HG03039 (cell line): ENCODE results near the gene DISP1.

Experiments
- ATAC-seq: cut with Tn5 transposase; IDR thresholded peaks from one replicate; pipeline ENCODE4 v1.9.1; 2021; ENCODE audit warnings: mild to moderate bottlenecking, moderate library complexity; ENCODE audit not compliant: unreplicated experiment

DISP1 gene, protein sequence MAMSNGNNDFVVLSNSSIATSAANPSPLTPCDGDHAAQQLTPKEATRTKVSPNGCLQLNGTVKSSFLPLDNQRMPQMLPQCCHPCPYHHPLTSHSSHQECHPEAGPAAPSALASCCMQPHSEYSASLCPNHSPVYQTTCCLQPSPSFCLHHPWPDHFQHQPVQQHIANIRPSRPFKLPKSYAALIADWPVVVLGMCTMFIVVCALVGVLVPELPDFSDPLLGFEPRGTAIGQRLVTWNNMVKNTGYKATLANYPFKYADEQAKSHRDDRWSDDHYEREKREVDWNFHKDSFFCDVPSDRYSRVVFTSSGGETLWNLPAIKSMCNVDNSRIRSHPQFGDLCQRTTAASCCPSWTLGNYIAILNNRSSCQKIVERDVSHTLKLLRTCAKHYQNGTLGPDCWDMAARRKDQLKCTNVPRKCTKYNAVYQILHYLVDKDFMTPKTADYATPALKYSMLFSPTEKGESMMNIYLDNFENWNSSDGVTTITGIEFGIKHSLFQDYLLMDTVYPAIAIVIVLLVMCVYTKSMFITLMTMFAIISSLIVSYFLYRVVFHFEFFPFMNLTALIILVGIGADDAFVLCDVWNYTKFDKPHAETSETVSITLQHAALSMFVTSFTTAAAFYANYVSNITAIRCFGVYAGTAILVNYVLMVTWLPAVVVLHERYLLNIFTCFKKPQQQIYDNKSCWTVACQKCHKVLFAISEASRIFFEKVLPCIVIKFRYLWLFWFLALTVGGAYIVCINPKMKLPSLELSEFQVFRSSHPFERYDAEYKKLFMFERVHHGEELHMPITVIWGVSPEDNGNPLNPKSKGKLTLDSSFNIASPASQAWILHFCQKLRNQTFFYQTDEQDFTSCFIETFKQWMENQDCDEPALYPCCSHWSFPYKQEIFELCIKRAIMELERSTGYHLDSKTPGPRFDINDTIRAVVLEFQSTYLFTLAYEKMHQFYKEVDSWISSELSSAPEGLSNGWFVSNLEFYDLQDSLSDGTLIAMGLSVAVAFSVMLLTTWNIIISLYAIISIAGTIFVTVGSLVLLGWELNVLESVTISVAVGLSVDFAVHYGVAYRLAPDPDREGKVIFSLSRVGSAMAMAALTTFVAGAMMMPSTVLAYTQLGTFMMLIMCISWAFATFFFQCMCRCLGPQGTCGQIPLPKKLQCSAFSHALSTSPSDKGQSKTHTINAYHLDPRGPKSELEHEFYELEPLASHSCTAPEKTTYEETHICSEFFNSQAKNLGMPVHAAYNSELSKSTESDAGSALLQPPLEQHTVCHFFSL (N-terminal part only)

DNA sequence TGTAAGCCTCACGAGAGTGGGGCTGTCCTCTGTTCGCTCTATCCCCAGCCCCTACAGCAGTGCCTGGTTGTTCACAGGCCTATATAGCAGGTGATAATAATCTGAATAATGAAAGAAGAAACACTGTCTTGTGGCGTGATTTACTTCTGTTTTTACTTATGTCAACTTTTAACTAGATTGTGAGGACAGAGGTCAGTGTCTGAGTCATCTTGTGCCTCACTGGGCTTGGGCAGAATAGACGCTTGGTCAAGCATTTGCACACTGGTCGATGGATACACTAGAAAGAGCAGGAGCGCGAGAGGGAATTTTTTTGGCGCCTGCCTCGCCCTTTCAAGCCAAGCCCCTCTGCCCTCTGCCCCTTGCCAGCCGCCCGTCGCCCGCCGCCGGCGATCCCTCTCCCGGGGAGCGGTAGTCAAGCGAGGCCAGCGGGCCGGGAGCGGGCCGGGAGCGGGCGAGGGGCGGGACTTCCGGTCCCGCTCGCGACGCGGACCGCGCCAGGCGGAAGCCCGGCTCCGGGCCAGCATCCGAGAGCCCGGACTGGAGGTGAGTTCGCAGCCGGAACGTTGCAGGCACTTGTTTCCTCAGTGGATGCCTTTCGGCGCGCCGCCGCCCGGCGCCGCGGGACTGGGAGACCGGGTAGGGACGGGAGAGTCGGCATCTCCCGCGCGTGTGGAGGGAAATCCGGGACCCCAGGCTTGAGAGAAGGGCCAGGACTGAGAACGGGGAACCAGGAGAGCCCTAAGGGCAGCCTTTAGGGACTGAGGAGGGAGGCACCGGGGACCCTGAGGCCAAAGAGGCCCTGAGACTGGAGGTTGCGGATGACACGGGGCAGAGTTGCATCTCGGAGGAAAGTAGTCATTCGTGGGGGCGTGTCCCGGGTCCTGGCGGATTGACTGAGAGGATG, at the start of gene DISP1:
DISP1 (plus strand) TSS at position 504 of the 904 bp plus-strand sequence. CDS start 127,785 bp downstream, outside the sequence.
- peak; percentile 89 for ATAC-seq

DNA sequence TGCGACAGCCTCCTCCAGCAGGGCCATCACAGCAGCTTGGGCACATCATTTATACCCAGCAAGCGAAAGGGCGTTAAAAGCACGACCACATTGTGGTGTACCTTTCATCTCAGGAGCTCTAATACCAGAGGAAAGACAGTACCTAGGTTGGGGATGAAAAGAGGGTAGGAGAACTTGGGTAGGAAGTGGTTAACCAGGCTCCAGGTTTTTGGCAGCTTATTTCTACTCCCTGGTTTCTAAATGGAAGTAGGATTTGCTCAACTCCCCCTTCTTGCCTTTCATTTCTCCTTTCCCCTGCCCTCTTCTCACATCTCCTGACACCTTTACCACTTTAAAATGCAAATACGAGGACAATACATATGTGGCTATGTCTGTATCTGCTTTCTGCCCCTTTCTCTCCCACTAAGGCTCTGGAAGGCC, 47.7 kb upstream of the DISP1 start:
- ATAC-seq: no peak

DNA sequence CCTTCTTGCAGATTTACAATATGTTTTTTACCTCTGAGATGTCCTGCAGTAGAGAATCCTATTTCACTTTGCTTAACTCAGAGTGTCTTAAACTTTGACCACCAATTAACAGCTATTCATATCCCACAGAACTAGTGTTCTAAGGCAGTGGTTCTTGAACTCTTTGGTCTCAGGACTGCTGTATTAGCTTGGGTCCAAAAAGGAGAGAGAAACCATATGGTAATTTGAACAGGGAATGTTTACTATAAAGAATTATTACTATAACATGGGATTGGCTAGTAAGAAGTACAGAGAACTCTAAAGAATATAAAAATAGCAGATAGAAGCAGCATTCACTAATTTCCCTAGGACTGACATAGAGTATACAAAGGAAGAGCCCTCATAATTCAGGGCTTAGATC, 46.2 kb upstream of the DISP1 start:
- no peak for ATAC-seq

DNA sequence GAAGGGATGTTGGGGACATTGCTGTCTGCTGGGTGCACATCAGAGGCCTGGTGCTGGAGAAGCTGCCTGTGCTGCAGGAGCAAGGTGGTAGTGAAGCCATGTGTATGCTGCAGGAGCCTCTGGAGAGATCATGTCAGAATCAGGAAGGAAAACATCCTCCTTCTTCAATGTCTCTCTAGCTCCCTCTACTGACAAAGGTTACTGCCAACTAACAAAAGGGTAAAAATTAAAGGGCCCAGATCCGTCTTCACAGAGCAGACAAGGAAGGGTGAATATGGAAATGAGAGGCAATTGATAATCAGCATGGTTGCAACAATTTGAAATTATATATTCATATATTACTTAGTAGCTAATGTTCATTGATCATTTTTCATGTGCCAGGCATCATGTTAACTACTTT, 45.7 kb upstream of the DISP1 start:
- ATAC-seq: no peak

DNA sequence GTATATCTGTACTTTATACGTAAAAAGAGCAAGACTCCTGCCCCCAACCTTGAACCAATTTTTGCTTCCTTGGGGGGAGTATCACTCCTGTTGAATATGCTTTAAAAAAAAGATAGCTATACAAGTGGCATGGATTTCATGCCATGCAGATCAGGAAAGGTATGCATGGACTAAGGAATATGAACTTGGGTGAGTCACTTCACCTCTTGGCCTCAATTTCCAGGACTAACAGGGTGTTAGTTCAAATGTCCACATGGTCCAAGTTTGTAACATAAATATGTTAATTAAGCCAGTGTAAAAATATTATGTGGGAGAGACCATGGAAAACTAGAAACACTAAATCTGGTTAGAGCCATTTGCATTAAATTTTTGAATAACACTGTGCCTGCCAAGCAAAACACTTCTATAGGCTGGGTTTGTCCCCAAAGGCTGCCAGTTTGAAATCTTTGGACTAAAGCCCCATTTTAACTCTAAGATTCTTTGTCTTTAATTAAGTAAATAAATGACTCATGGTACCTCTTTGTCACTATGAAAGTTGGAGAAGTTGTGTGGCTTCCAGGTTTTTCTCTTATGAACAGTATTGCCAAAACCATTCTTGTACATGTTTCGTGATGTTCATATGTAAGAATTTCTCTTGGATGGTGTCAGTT, 44.7 kb upstream of the DISP1 start:
- ATAC-seq: no peak

DNA sequence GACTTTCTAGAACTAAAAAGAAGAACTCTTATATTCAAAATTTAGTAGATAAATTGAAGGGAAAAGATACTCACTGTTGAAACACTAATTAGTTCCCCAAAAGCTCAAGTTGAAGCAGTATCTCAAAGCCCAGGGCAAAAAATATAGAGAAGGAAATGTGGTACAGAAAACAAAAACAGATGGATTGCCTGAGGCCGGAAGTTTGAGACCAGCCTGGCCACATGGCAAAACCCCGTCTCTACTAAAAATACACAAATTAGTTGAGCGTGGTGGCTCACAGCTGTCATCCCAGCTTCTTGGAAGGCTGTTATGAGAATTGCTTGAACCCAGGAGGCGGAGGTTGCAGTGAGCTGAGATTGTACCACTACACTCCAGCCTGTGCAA, 41.9 kb upstream of the DISP1 start:
- peak; percentile 63 for ATAC-seq

DNA sequence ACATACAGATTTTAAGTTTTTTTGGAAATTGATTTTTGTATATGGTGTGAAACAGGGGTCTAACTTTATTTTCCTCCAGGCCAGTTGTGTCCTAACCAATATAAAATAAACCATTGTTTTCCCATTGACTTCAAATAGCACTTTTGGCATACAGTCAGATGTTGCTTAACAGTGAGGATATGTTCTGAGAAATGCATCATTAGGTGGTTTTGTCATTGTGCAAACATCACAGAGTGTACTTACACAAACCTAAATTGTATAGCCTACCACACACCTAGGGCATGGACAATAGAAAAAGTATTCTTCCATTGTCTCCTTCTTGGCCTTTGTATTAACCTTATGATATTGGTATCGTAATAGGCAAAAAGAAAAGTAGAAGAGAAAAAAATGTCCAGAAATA, 37.4 kb upstream of the DISP1 start:
- no peak for ATAC-seq

DNA sequence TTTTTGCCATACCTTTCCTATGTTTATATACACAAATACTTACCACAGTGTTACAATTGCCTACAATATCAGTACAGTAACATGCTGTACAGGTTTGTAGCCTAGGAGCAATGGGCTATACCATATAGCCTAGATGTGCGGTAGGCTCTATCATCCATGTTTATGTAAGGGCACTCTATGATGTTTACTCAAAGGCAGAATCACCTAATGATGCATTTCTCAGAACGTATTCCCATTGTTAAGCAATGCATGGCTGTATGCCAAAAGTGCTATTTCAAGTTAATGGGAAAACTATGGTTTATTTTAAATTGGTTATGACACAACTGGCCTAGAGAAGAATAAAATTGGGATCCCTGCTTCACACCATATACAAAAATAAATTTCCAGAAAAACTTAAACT, 36.9 kb upstream of the DISP1 start:
- ATAC-seq: no peak

DNA sequence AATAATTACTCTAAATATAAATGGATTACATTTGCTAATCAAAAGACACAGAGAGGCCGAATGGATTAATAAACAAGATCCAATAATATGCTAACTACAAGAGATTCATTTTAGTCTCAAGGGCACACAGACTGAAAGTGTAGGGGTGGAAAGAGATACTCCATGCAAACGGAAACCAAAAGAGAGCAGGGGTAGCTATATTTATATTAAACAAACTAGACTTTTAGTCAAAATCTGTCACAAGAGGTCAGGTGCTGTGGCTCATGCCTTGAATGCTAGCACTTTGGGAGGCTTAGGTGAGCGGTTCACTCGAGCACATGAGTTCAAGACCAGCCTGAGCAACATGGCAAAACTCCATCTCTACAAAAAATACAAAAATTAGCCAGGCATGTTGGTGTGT, 33.6 kb upstream of the DISP1 start:
- no peak for ATAC-seq

DNA sequence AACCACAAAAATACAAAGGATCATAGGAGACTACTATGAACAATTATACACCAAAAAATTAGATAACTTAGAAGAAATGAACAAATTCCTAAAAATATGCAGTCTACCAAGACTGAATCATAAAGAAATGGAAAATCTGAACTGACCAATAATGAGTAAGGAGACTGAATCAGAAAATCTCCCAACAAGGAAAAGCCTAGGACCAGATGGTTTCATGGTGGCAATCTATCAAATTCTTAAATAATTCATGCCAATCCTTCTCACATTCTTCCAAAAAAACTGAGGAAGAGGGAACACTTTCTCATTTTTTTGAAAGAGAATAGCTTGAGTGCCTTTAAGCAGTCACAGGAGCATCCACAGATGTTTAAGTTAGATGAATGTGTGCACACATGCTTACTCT, 31.8 kb upstream of the DISP1 start:
- no peak for ATAC-seq

DNA sequence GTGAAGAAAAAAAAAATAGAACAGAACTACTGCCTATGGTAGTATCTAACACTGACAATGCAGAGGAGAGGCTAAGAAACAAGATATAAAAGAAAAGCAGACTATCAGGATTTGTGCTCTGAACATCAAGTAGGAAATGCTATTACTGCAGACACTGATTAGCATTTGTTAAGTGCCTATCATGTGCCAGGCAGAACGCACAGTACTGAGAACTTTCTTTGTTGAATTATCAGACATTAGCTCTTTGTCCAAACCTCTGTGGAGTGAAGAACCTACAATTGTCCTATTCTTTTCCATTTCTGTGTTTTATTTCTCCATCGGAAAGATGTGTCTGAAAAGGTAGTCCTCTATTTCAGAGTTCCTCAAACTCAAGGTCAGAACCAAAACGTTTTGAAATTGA, 30.5 kb upstream of the DISP1 start:
- no peak for ATAC-seq

DNA sequence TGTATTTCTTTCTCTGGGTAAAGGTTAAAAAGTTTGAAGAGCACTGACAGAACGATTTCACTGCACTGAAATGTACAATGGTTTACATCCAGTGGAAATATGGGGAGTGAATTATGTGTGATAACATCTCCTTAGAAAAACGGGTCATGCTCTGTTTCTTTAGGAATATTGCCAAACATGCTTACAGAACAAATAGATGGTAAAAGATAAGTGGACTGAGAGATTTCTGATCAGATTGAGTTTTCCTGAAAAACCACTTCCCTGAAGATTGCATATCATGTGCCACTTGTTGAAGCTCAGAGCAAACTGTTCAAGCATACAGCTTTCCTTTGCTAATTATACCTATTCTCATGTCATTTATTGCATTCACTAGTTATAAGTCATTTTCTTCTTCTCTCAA, 29.9 kb upstream of the DISP1 start:
- no peak for ATAC-seq

DNA sequence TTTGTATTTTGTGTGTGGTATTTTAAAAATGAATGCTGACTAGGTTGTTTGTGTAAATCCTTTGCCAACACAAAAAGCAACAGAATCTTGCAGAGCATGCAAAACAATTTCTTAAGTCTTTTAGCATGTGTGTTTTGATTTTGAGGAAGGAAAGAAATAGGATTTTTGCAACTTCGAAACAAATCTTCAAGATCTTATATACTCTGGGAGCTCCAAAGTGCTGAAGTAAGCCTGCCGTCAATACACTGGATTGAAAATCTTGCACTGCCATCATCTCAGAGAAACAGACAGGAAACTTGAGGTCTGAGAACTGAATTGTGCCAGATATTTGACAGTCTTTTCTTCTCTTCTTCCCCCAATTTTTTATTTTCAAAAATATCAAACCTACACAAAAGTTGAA, 29.3 kb upstream of the DISP1 start:
- no peak for ATAC-seq

DNA sequence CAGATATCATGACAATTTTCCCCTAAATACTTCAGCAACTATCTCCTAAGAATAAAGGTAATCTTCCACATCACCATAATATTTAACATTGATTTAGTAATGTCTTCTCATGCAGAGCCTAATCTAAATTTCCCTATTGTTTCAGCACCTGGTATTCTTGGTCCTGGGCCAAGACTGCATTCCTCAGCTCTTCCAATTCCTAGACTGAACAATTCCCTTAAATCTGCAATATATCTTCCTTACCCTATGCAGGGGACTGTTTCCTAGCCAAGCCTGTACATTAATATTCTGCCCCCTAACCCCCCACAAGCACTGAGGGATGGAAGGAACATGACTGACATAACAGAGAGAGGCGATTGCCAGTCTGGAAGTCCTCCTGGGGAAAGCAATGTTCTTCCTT, 28.7 kb upstream of the DISP1 start:
- ATAC-seq: no peak

DNA sequence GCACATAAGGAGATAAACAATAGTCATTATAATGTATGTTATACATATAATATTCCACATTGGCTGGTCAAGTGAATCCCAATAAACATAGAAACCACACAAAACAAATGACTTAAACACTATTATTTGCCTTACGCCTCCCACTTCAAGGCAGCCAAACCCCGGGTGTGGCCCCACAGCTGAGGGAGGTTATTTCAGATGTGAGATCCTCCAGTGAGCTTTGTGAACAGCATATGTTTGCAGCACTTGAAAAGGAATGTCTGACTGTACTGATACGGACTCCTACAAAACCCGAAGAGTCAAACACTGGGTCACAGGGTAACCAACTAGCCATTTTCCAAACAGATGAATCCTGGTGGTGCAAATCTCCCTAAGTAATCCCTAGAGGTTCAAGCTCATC, 27.1 kb upstream of the DISP1 start:
- ATAC-seq: no peak

DNA sequence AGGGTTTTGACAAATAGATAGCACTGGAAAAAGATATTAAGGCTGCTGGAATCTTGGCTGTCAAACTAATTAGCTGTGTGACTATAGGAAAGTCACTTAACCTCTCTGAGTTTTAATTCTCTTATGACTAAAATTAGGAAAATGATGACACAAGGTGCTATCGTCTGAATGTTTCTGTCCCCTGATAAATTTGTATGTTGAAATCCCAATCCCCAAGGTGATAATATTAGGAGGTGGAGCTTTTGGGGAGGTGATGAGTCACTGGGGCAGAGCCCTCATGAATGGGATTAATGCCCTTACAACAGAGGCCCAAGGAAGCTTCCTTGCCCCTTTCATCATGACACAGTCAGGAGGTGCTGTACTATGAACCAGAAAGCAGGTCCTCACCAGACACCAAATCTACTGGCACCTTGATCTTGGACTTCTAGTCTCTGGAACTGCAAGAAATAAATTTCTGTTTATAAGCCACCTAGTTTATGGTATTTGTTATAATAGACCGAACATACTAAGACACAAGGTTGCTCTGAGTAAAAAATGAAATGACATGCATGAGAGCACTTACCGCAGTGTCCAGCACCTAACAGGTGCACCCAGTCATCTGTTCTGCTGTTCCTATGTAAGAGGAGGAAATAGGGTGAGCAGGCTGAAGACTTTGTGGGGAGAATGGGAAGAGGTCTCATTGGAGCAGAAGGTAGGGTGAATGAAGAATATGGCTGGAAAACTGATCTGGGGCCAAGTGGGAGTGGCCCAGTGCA, 26.3 kb upstream of the DISP1 start:
- ATAC-seq: no peak

DNA sequence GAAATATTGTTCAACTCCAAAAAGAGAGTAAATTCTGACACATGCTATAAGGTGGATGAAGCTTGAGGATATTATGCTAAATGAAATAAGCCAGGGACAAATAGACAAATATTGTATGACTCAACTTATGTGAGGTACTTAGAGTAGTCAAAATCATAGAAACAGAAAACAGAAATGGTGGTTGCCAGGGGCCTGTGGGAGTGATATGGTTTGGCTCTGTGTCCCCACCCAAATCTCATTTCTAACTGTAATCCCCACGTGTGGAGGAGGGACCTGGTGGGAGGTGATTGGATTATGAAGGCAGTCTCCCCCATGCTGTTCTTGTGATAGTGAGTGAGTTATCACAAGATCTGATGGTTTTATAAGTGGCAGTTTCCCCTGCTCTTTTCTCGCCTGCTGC, 24.7 kb upstream of the DISP1 start:
- ATAC-seq: no peak

DNA sequence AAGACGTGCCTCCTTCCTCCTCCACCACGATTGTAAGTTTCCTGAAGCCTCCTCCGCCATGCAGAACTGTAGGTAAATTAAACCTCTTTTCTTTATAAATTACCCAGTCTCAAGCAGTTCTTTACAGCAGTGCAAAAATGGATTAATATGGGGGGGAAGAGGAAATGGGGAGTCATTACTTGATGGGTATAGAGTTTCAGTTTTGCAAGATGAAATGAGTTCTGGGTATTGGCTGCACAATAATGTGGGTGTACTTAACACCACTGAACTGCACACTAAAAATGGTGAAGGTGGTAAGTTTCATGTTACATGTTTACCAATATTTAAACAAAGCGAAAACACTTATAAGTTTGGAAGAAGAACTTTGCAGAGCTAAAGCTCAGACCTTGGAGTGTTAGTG, 24.3 kb upstream of the DISP1 start:
- no peak for ATAC-seq
